Mesenchymal stem cell (in vitro differentiated cells and primary cell): ENCODE results near the gene NSG1.

Source experiments
- DNase-seq: peaks from one replicate; pipeline ENCODE4 v3.0.0-alpha.2; 2013
- H2AFZ ChIP-seq: one replicate; pipeline ENCODE4 v1.6.1; 2013; ENCODE audit warnings: low read depth, mild to moderate bottlenecking, control low read depth, inconsistent platforms, low read length, moderate library complexity
- H2AK5ac ChIP-seq: 2 replicates; pipeline ENCODE4 v1.6.1; 2013; ENCODE audit warnings: low read length, moderate library complexity, mild to moderate bottlenecking, inconsistent platforms; ENCODE audit not compliant: severe bottlenecking
- H2BK120ac ChIP-seq: one replicate; pipeline ENCODE4 v1.6.1; 2013; ENCODE audit warnings: low read depth, mild to moderate bottlenecking, inconsistent platforms, low read length, moderate library complexity
- H2BK12ac ChIP-seq, 2 experiments: one replicate each; pipeline ENCODE4 v1.6.1; 2013; ENCODE audit warnings: inconsistent platforms in 2 of 2, low read length in 2 of 2, mild to moderate bottlenecking in 2 of 2, moderate library complexity in 2 of 2, control low read depth in 1 of 2
- H2BK15ac ChIP-seq: one replicate; pipeline ENCODE4 v1.6.1; 2013; ENCODE audit warnings: mild to moderate bottlenecking, low read depth, inconsistent platforms; ENCODE audit not compliant: poor library complexity, severe bottlenecking
- H2BK5ac ChIP-seq: 2 replicates; pipeline ENCODE4 v1.6.1; 2013; ENCODE audit warnings: low read depth, mild to moderate bottlenecking, low read length, control low read depth, inconsistent platforms; ENCODE audit not compliant: poor library complexity, severe bottlenecking
- H3K14ac ChIP-seq, 2 experiments: one replicate each; pipeline ENCODE4 v1.6.1; 2013; ENCODE audit warnings: inconsistent platforms in 2 of 2, low read length in 2 of 2, control low read depth in 1 of 2, mild to moderate bottlenecking in 1 of 2, moderate library complexity in 1 of 2
- H3K18ac ChIP-seq, 2 experiments: one replicate each; pipeline ENCODE4 v1.6.1; 2013; ENCODE audit warnings: inconsistent platforms in 2 of 2, low read length in 2 of 2, control low read depth in 1 of 2, low read depth in 1 of 2, mild to moderate bottlenecking in 1 of 2
- H3K23ac ChIP-seq, 2 experiments: one replicate each; pipeline ENCODE4 v1.6.1; 2013; ENCODE audit warnings: inconsistent platforms in 2 of 2, low read length in 2 of 2, mild to moderate bottlenecking in 2 of 2, moderate library complexity in 2 of 2, control low read depth in 1 of 2
- H3K27ac ChIP-seq: 2 replicates; pipeline ENCODE4 v1.5.1; 2013; ENCODE audit warnings: mild to moderate bottlenecking, moderate library complexity, low read length, control low read depth, inconsistent platforms; ENCODE audit not compliant: poor library complexity, severe bottlenecking
- H3K27me3 ChIP-seq, 2 experiments: 2 replicates each; pipeline versions ENCODE4 v1.6.1 to v1.7.0; 2013; ENCODE audit warnings: low read length in 2 of 2, mild to moderate bottlenecking in 2 of 2, moderate library complexity in 2 of 2, control low read depth in 1 of 2, inconsistent platforms in 1 of 2; ENCODE audit not compliant: control insufficient read depth in 1 of 2, insufficient read depth in 1 of 2
- H3K36me3 ChIP-seq, 2 experiments: 2 replicates each; pipeline versions ENCODE4 v1.6.1 to v1.7.0; 2013; ENCODE audit warnings: low read length in 2 of 2, control low read depth in 1 of 2, inconsistent platforms in 1 of 2, low read depth in 1 of 2, mild to moderate bottlenecking in 1 of 2; ENCODE audit not compliant: insufficient read depth in 2 of 2, control insufficient read depth in 1 of 2
- H3K4ac ChIP-seq, 2 experiments: one replicate each; pipeline ENCODE4 v1.6.1; 2013; ENCODE audit warnings: inconsistent platforms in 2 of 2, low read length in 2 of 2, mild to moderate bottlenecking in 2 of 2, moderate library complexity in 2 of 2, control low read depth in 1 of 2, low read depth in 1 of 2
- H3K4me1 ChIP-seq: 2 replicates; pipeline ENCODE4 v1.6.1; 2013; ENCODE audit warnings: low read depth, low read length, control low read depth; ENCODE audit not compliant: control insufficient read depth, insufficient read depth
- H3K4me2 ChIP-seq: 2 replicates; pipeline ENCODE4 v1.6.1; 2013; ENCODE audit warnings: low read length, mild to moderate bottlenecking, inconsistent platforms; ENCODE audit not compliant: poor library complexity, severe bottlenecking
- H3K4me3 ChIP-seq, 2 experiments: 2 replicates each; pipeline versions ENCODE4 v1.5.1 to v1.7.0; 2013; ENCODE audit warnings: low read length in 2 of 2, mild to moderate bottlenecking in 2 of 2, control low read depth in 1 of 2, low read depth in 1 of 2; ENCODE audit not compliant: insufficient read depth in 1 of 2
- H3K79me1 ChIP-seq: replicated peaks from 2 replicates; pipeline ENCODE4 v1.6.1; 2013; ENCODE audit warnings: mild to moderate bottlenecking, control low read depth, low read length, inconsistent platforms; ENCODE audit not compliant: poor library complexity, severe bottlenecking
- H3K9ac ChIP-seq: 2 replicates; pipeline ENCODE4 v1.7.0; 2013; ENCODE audit warnings: mild to moderate bottlenecking, low read length, moderate library complexity
- H3K9me3 ChIP-seq: 2 replicates; pipeline ENCODE4 v1.7.0; 2013; ENCODE audit warnings: mild to moderate bottlenecking, low read length; ENCODE audit not compliant: control insufficient read depth
- H4K8ac ChIP-seq: one replicate; pipeline ENCODE4 v1.6.1; 2013; ENCODE audit warnings: inconsistent platforms, mild to moderate bottlenecking, low read length, moderate library complexity
- H4K91ac ChIP-seq: one replicate; pipeline ENCODE4 v1.6.1; 2013; ENCODE audit warnings: mild to moderate bottlenecking, low read length, inconsistent platforms
- WGBS: methylation state at CpG from one replicate; pipeline ENCODE4 v1.1.7; 2013; ENCODE audit warnings: mixed read lengths; 5-methylcytosine and 5-hydroxymethylcytosine counted together

Gene NSG1

DNA sequence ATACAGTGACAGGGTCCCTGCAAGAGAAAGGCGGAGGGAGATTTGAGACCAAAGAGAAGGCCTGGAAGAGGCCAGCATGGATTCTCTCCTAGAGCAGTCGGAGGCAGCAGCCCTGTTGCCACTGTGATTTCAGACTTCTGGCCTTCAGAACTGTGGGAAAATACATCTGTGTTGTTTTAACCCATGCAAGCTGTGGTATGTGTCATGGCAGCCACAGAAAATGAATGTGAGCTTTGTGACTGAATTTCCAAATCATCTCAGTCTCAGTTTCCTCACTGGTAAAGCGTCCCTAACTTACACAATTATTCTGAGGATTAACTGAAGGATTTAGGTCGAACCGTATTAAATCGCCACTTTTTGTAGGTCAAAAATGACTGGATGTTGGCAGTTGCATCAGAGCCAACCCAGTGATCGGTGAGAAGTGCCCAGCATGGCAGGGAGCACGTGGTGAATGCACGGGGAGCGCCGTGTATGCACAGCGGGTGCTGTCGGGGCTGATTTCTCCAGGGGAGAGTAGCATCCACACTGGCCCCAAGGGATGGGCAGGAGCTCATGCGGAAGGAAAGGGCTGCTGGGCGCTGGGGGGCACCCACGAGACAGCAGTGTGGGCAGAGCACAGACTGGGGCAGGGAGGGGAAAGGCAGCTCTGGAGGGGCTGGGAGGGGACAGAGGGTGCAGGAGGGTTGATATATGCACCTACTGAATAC, 23.8 kb upstream of the NSG1 start:
- no peak overlapping the region for H3K23ac ChIP-seq
- H3K4me1 ChIP-seq, result no peaks in the 10 kb centered on the region
- H3K27me3 ChIP-seq, result peaks cover 17 to 62% of the 10 kb centered on the region in 2 experiments
- 80% methylated on average over 16 of the region's 16 CpGs for WGBS
- H2AK5ac ChIP-seq, result no peak overlapping the region
- no peak overlapping the region for H3K14ac ChIP-seq
- no peak overlapping the region for H3K18ac ChIP-seq
- no peak overlapping the region for H2BK120ac ChIP-seq
- H3K9me3 ChIP-seq, result peaks cover 6% of the 10 kb centered on the region
- H2BK12ac ChIP-seq, result no peak overlapping the region
- no peak overlapping the region for H2AFZ ChIP-seq
- no peak for DNase-seq
- H3K9ac ChIP-seq, result no peak overlapping the region
- no peaks in the 10 kb centered on the region for H3K36me3 ChIP-seq
- H2BK15ac ChIP-seq, result no peak overlapping the region
- H3K79me1 ChIP-seq, result no peaks in the 10 kb centered on the region
- H3K27ac ChIP-seq, result no peak overlapping the region
- no peak overlapping the region for H2BK5ac ChIP-seq
- H4K91ac ChIP-seq, result no peak overlapping the region
- peak overlapping the region; percentile 4 for H4K8ac ChIP-seq
- H3K4ac ChIP-seq, result no peak overlapping the region
- H3K4me3 ChIP-seq, result no peak overlapping the region
- H3K4me2 ChIP-seq, result no peak overlapping the region

- H2BK5ac ChIP-seq, result no peak overlapping the region
- no peaks in the 10 kb centered on the region for H3K36me3 ChIP-seq
- H3K4me2 ChIP-seq, result no peak overlapping the region
- H3K27me3 ChIP-seq, result peaks cover 15 to 58% of the 10 kb centered on the region in 2 experiments
- no peak overlapping the region for H3K14ac ChIP-seq
- peaks cover 6% of the 10 kb centered on the region for H3K9me3 ChIP-seq
- H3K9ac ChIP-seq, result no peak overlapping the region
- H2AFZ ChIP-seq, result no peak overlapping the region
- no peak overlapping the region for H2AK5ac ChIP-seq
- WGBS, result 83% methylated on average over 2 of the region's 3 CpGs
- H3K79me1 ChIP-seq, result no peaks in the 10 kb centered on the region
- H3K4me3 ChIP-seq, result no peak overlapping the region
- no peak overlapping the region for H3K23ac ChIP-seq
- no peak for DNase-seq
- no peak overlapping the region for H4K91ac ChIP-seq
- no peak overlapping the region for H2BK15ac ChIP-seq
- H3K4me1 ChIP-seq, result no peaks in the 10 kb centered on the region
- H3K4ac ChIP-seq, result no peak overlapping the region
- H2BK120ac ChIP-seq, result no peak overlapping the region
- H4K8ac ChIP-seq, result no peak overlapping the region
- no peak overlapping the region for H3K27ac ChIP-seq
- no peak overlapping the region for H3K18ac ChIP-seq
- no peak overlapping the region for H2BK12ac ChIP-seq
Measured at GRCh38 chr4:4364061-4364460, 22.8 kb upstream of the NSG1 start.

DNA sequence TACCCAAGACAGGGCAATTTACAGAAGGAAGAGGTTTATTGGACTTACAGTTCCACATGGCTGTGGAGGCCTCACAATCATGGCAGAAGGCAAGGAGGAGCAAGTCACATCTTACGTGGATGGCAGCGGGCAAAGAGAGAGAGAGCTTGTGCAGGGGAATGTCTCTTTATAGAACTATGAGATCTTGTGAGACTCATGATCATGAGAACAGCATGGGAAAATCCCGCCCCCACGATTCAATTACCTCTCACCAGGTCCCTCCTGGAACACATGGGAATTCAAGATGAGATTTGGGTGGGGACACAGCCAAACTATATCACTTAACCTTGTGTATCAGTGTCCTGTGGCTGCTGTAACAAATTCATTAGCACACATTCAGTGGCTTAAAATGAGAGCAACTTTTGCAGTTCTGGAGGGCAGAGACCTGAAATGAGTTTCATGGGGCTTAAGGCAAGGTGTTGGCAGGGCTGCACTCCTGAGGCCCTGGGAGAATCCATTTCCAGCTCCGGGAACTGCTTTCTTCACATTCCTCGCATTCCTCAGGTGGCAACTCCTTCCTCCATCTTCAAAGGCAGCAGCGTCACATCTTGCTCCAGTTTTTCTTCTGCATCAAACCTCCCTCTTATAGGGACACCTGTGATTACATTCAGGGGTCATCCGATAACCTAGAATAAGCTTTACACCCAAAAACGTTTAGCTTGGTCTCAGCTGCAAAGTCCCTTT, 22.3 kb upstream of the NSG1 start:
- no peak for DNase-seq
- H3K9ac ChIP-seq, result no peak overlapping the region
- H2AFZ ChIP-seq, result no peak overlapping the region
- 80% methylated on average over 9 of the region's 9 CpGs for WGBS
- H3K4ac ChIP-seq, result no peak overlapping the region
- no peak overlapping the region for H3K18ac ChIP-seq
- H3K4me1 ChIP-seq, result no peaks in the 10 kb centered on the region
- no peak overlapping the region for H3K27ac ChIP-seq
- H3K23ac ChIP-seq, result no peak overlapping the region
- peaks cover 6% of the 10 kb centered on the region for H3K9me3 ChIP-seq
- H2AK5ac ChIP-seq, result no peak overlapping the region
- no peak overlapping the region for H3K4me2 ChIP-seq
- no peak overlapping the region for H2BK5ac ChIP-seq
- no peak overlapping the region for H4K8ac ChIP-seq
- no peak overlapping the region for H2BK15ac ChIP-seq
- H3K27me3 ChIP-seq, result peaks cover 20 to 59% of the 10 kb centered on the region in 2 experiments
- H3K36me3 ChIP-seq, result no peaks in the 10 kb centered on the region
- no peak overlapping the region for H2BK120ac ChIP-seq
- no peak overlapping the region for H3K14ac ChIP-seq
- H3K79me1 ChIP-seq, result no peaks in the 10 kb centered on the region
- no peak overlapping the region for H3K4me3 ChIP-seq
- H4K91ac ChIP-seq, result no peak overlapping the region
- H2BK12ac ChIP-seq, result no peak overlapping the region

- Histone ChIP-seq H3K79me1 (no peaks in the 10 kb centered on the region), H2BK5ac (no peak overlapping the region), H3K18ac (no peak overlapping the region), H3K23ac (no peak overlapping the region), H3K27ac (no peak overlapping the region), H3K9me3 (peaks cover 6% of the 10 kb centered on the region), H2BK12ac (no peak overlapping the region), H3K4me3 (no peak overlapping the region), H4K8ac (no peak overlapping the region), H2AK5ac (no peak overlapping the region), H3K4me2 (no peak overlapping the region), H3K4me1 (no peaks in the 10 kb centered on the region), H3K4ac (no peak overlapping the region), H4K91ac (no peak overlapping the region), H2BK15ac (no peak overlapping the region), H2AFZ (no peak overlapping the region), H3K14ac (peak overlapping the region in 1 of 2 experiments; percentile 4), H3K27me3 (peaks cover 31 to 56% of the 10 kb centered on the region in 2 experiments), H3K36me3 (no peaks in the 10 kb centered on the region), H3K9ac (no peak overlapping the region), H2BK120ac (no peak overlapping the region)
- 79% methylated on average over 11 of the region's 11 CpGs for WGBS
- DNase-seq, result no peak
Measured at GRCh38 chr4:4368809-4369580, 17.9 kb upstream of the NSG1 start.
